H1 (cell line): Measurements from ENCODE around the gene MRPL20. TPM values are rescaled to one million over a fixed set of nuclear protein-coding genes. Genes with fewer than 3 reads are reported as not detected.
"Not testable (repeated sequence)": the region's sequence is repeated elsewhere in the genome, so short reads cannot be mapped to it uniquely, and the experiment has no call there.

ENCODE experiments used
- CTCF ChIA-PET: fragments of 300-600 bp; sonication (Branson Sonifier 250); formaldehyde crosslinking; loops from one replicate; lab custom pipeline; 2021; ENCODE audit not compliant: partially characterized antibody; lab: Charles Lee
- POLR2A ChIA-PET: fragments of 300-600 bp; sonication (Branson Sonifier 250); formaldehyde crosslinking; loops from one replicate; lab custom pipeline; 2021; ENCODE audit warnings: inconsistent platforms; ENCODE audit not compliant: partially characterized antibody; lab: Charles Lee
- DNase-seq, 2 experiments: peaks; one replicate each; pipeline versions ENCODE4 v3.0.0 to v3.0.0-alpha.2; 2010 to 2022; ENCODE audit warnings: low spot score in 2 of 2, low read depth in 1 of 2, mixed read lengths in 1 of 2
- FAIRE-seq: peaks from 2 replicates; lab custom pipeline; 2011; peaks lifted over from hg19 to GRCh38; lab: Jason Lieb, UNC
- H2AFZ ChIP-seq: 2 replicates; pipeline ENCODE4 v1.8.1; 2012; ENCODE audit warnings: low read length, inconsistent platforms
- H2AK5ac ChIP-seq: 2 replicates; pipeline ENCODE4 v1.6.1; 2013; ENCODE audit warnings: low read depth, low read length
- H2BK120ac ChIP-seq: replicated peaks from 2 replicates; pipeline ENCODE3; 2013; ENCODE audit warnings: low read depth, low read length, inconsistent platforms
- H2BK12ac ChIP-seq: 2 replicates; pipeline ENCODE4 v1.6.1; 2013; ENCODE audit warnings: low read depth, low read length
- H2BK15ac ChIP-seq: 2 replicates; pipeline ENCODE4 v1.6.1; 2013; ENCODE audit warnings: low read length
- H2BK20ac ChIP-seq: 2 replicates; pipeline ENCODE4 v1.6.1; 2013; ENCODE audit warnings: low read length
- H2BK5ac ChIP-seq: 2 replicates; pipeline ENCODE4 v1.6.1; 2013; ENCODE audit warnings: low read depth, low read length
- H3K14ac ChIP-seq: 2 replicates; pipeline ENCODE4 v1.6.1; 2013; ENCODE audit warnings: inconsistent platforms; ENCODE audit not compliant: insufficient read length
- H3K18ac ChIP-seq: 2 replicates; pipeline ENCODE4 v1.6.1; 2013; ENCODE audit warnings: low read length; ENCODE audit errors: extremely low read depth
- H3K23ac ChIP-seq: 2 replicates; pipeline ENCODE4 v1.6.1; 2013; ENCODE audit warnings: inconsistent platforms; ENCODE audit not compliant: insufficient read length
- H3K23me2 ChIP-seq: 2 replicates; pipeline ENCODE4 v1.6.1; 2013; ENCODE audit warnings: low read depth, low read length
- H3K27ac ChIP-seq: 2 replicates; pipeline ENCODE4 v1.6.1; 2011; ENCODE audit warnings: low read depth, low read length, inconsistent platforms
- H3K27me3 ChIP-seq, 4 experiments: replicated peaks in 1 of 4; 1 replicate in 1 of 4; 2 replicates in 3 of 4; pipeline versions ENCODE4 v1.6.1 to v1.8.1; 2011 to 2013; ENCODE audit warnings: low read length in 3 of 4, mild to moderate bottlenecking in 3 of 4, inconsistent platforms in 2 of 4, mixed read lengths in 2 of 4, moderate library complexity in 1 of 4; ENCODE audit not compliant: control insufficient read depth in 3 of 4, insufficient read depth in 3 of 4; ENCODE audit errors: extremely low read depth in 1 of 4
- H3K36me3 ChIP-seq, 4 experiments: 2 replicates each; pipeline versions ENCODE4 v1.6.1 to v1.8.1; 2011 to 2013; ENCODE audit warnings: mild to moderate bottlenecking in 4 of 4, low read length in 3 of 4, moderate library complexity in 2 of 4, control low read depth in 1 of 4, inconsistent platforms in 1 of 4; ENCODE audit not compliant: insufficient read depth in 4 of 4, control insufficient read depth in 2 of 4
- H3K4ac ChIP-seq: replicated peaks from 2 replicates; pipeline ENCODE3; 2013; ENCODE audit warnings: low read length, low read depth, mixed read lengths, inconsistent platforms; ENCODE audit not compliant: insufficient read length
- H3K4me1 ChIP-seq, 4 experiments: replicated peaks in 1 of 4; 1 replicate in 1 of 4; 2 replicates in 3 of 4; pipeline versions ENCODE4 v1.6.1 to v1.8.1; 2011 to 2013; ENCODE audit warnings: low read length in 3 of 4, inconsistent platforms in 2 of 4, mixed read lengths in 1 of 4; ENCODE audit not compliant: insufficient read depth in 4 of 4, control insufficient read depth in 3 of 4
- H3K4me2 ChIP-seq, 2 experiments: 2 replicates each; pipeline versions ENCODE4 v1.6.1 to v1.8.1; 2011 to 2013; ENCODE audit warnings: low read depth in 2 of 2, low read length in 2 of 2, control low read depth in 1 of 2, inconsistent platforms in 1 of 2, mild to moderate bottlenecking in 1 of 2; ENCODE audit not compliant: insufficient read depth in 1 of 2
- H3K4me3 ChIP-seq, 4 experiments: fragments of 200-600, 300-600 bp in 1 of 4; sonication (generic), shearing (Covaris generic), sonication (Bioruptor Twin) in 1 of 4; 2 replicates each; pipeline versions ENCODE4 v1.5.1 to v1.8.1; 2011 to 2016; ENCODE audit warnings: low read length in 4 of 4, low read depth in 3 of 4, control low read depth in 2 of 4, inconsistent platforms in 2 of 4, mild to moderate bottlenecking in 2 of 4, mixed read lengths in 1 of 4, moderate library complexity in 1 of 4; ENCODE audit not compliant: insufficient read depth in 2 of 4; ENCODE audit errors: extremely low read depth in 1 of 4
- H3K56ac ChIP-seq: replicated peaks from 2 replicates; pipeline ENCODE3; 2013; ENCODE audit warnings: low read depth, mild to moderate bottlenecking, mixed read lengths, low read length, inconsistent platforms; ENCODE audit not compliant: insufficient read length
- H3K79me1 ChIP-seq: 2 replicates; pipeline ENCODE4 v1.6.1; 2013; ENCODE audit warnings: low read depth, low read length, control low read depth
- H3K79me2 ChIP-seq, 2 experiments: 2 replicates each; pipeline versions ENCODE4 v1.6.1 to v1.8.1; 2012 to 2013; ENCODE audit warnings: low read length in 2 of 2, mild to moderate bottlenecking in 2 of 2, inconsistent platforms in 1 of 2; ENCODE audit not compliant: insufficient read depth in 2 of 2, control insufficient read depth in 1 of 2
- H3K9ac ChIP-seq, 4 experiments: replicated peaks in 1 of 4; 1 replicate in 1 of 4; 2 replicates in 3 of 4; pipeline versions ENCODE4 v1.6.1 to v1.8.1; 2011 to 2013; ENCODE audit warnings: low read depth in 3 of 4, low read length in 3 of 4, control low read depth in 2 of 4, mild to moderate bottlenecking in 2 of 4, moderate library complexity in 2 of 4, inconsistent platforms in 1 of 4; ENCODE audit errors: extremely low read depth in 1 of 4
- H3K9me3 ChIP-seq, 2 experiments: 2 replicates each; pipeline versions ENCODE4 v1.6.1 to v1.8.1; 2012 to 2013; ENCODE audit warnings: mild to moderate bottlenecking in 2 of 2, moderate library complexity in 2 of 2, control low read depth in 1 of 2, inconsistent platforms in 1 of 2, low read depth in 1 of 2, low read length in 1 of 2, mixed read lengths in 1 of 2; ENCODE audit not compliant: insufficient read depth in 2 of 2
- H4K20me1 ChIP-seq, 2 experiments: replicated peaks in 1 of 2; 2 replicates each; pipeline versions ENCODE3 to v1.8.1; 2011 to 2013; ENCODE audit warnings: inconsistent platforms in 2 of 2, low read length in 2 of 2, mild to moderate bottlenecking in 1 of 2; ENCODE audit not compliant: insufficient read depth in 2 of 2, control insufficient read depth in 1 of 2
- H4K5ac ChIP-seq: 2 replicates; pipeline ENCODE4 v1.6.1; 2013; ENCODE audit warnings: low read length, low read depth, mixed read lengths, inconsistent platforms; ENCODE audit not compliant: insufficient read length
- H4K8ac ChIP-seq: 2 replicates; pipeline ENCODE4 v1.8.0; 2013; ENCODE audit warnings: mild to moderate bottlenecking, moderate library complexity, low read length, inconsistent platforms; ENCODE audit not compliant: insufficient read depth; ENCODE audit errors: extremely low read depth
- H4K91ac ChIP-seq: replicated peaks from 2 replicates; pipeline ENCODE3; 2013; ENCODE audit warnings: low read length, mixed read lengths, inconsistent platforms; ENCODE audit not compliant: insufficient read length
- WGBS, 2 experiments: shearing (Covaris generic) in 1 of 2; methylation state at CpG; one replicate each; pipeline versions ENCODE4 v1.1.6 to v1.1.7; 2013 to 2015; ENCODE audit warnings: low lambda C conversion rate in 2 of 2, mixed read lengths in 2 of 2, inconsistent platforms in 1 of 2, low coverage in 1 of 2, missing lambda C conversion rate in 1 of 2; ENCODE audit not compliant: insufficient replicate concordance in 2 of 2, insufficient coverage in 1 of 2, insufficient read length in 1 of 2; ENCODE audit errors: extremely low coverage in 1 of 2, missing lambda C conversion rate in 1 of 2; 5-methylcytosine and 5-hydroxymethylcytosine counted together
- polyA plus RNA-seq, 7 experiments: library from polyadenylated mRNA; depleted of rRNA in 3 of 7; stranded (reverse) in 5 of 7; unstranded in 2 of 7; fragments of >200 nt in 5 of 7; fragments of 200-250 nt in 2 of 7; gene quantifications; 1 replicate in 5 of 7; 2 replicates in 1 of 7; 4 replicates in 1 of 7; pipeline versions ENCODE4 v1.2.1 to v1.2.3, GENCODE V29; 2011 to 2013; ENCODE audit warnings: missing spikeins in 2 of 7, mixed read lengths in 2 of 7
- total RNA-seq: library from RNA; stranded (reverse); fragmentation: NEBNext Ultra II Directional; extraction: Animal tissue kit (Norgen Biotek cat#: 25700); gene quantifications from 2 replicates; pipeline ENCODE4 v1.2.1, GENCODE V29; 2021

The MRPL20 gene
- total and polyA plus RNA-seq, 2 of the 8 experiments (the other 6 are each of a cell fraction or from before 2014, with no cell fraction given): 126 to 151 TPM

- not testable (repeated sequence) for H4K5ac ChIP-seq, H2BK20ac ChIP-seq, H2BK5ac ChIP-seq, H3K27ac ChIP-seq, H3K27me3 ChIP-seq, H3K9me3 ChIP-seq, H3K23ac ChIP-seq, FAIRE-seq, H3K18ac ChIP-seq, DNase-seq, H3K4me2 ChIP-seq, H3K79me1 ChIP-seq, H3K36me3 ChIP-seq, H2BK15ac ChIP-seq, H4K8ac ChIP-seq, H2AK5ac ChIP-seq, H3K14ac ChIP-seq, H3K79me2 ChIP-seq, H3K23me2 ChIP-seq, H3K56ac ChIP-seq, H2AFZ ChIP-seq, H4K91ac ChIP-seq, H2BK120ac ChIP-seq, H3K9ac ChIP-seq, H3K4ac ChIP-seq, H4K20me1 ChIP-seq, H3K4me3 ChIP-seq, H2BK12ac ChIP-seq
- peaks cover 0 to 24% (median 19%) of the 10 kb centered on the region in 4 experiments; a peak in 6 of 7 replicates for H3K4me1 ChIP-seq
- ChIA-PET POLR2A (interaction anchor here (1.2 to 1.7 kb wide), 3 partner anchors 10 to 21 kb away, joined by 3 to 6 read pairs (median 3); no protein-coding TSS in a partner anchor), CTCF (interaction anchor here (1.3 to 1.6 kb wide), 2 partner anchors 8 to 13 kb away, joined by 5 read pairs; no protein-coding TSS in a partner anchor)
- 90% methylated on average over 5 of the region's 5 CpGs; no CpG with 5 or more reads in 1 of the 2 experiments for WGBS, 2 experiments
These were observed 10.3 kb upstream of the MRPL20 start for GRCh38 chr1:1417396-1417795.
